Tibial nerve (tissue), 4 donors: ENCODE results near the gene FGF10. TPM values are rescaled to one million over a fixed set of nuclear protein-coding genes. Genes with fewer than 3 reads are reported as not detected.
A peak's percentile ranks its signal among the peaks of the same experiment; 100 is the strongest.

Experiments used
- DNase-seq, 2 donors: peaks; one replicate each; pipeline ENCODE4 v3.0.0-alpha.2; 2019; ENCODE audit warnings: low spot score in 2 of 2
- H3K27ac ChIP-seq, 4 donors: fragments of 200-600 bp; sonication (generic) in 3 of 4; one replicate each; pipeline ENCODE4 v1.5.1; 2017 to 2019; ENCODE audit warnings: mild to moderate bottlenecking in 1 of 4
- H3K27me3 ChIP-seq, 2 donors: fragments of 200-600 bp; sonication (generic) in 1 of 2; one replicate each; pipeline versions ENCODE4 v1.5.1 to v1.6.0; 2017 to 2019
- H3K36me3 ChIP-seq, 3 donors: fragments of 200-600 bp; sonication (generic); one replicate each; pipeline ENCODE4 v1.5.1; 2018 to 2019
- H3K4me1 ChIP-seq, 4 donors: fragments of 200-600 bp; sonication (generic) in 3 of 4; one replicate each; pipeline ENCODE4 v1.5.1; 2017 to 2019
- H3K4me3 ChIP-seq, 4 donors: fragments of 200-600 bp; sonication (generic) in 3 of 4; one replicate each; pipeline ENCODE4 v1.5.1; 2017 to 2019; ENCODE audit warnings: mild to moderate bottlenecking in 1 of 4, moderate library complexity in 1 of 4
- H3K9me3 ChIP-seq, 4 donors: fragments of 200-600 bp; sonication (generic) in 3 of 4; one replicate each; pipeline ENCODE4 v1.5.1; 2017 to 2019
- EP300 ChIP-seq, 2 donors: sonication (generic); formaldehyde crosslinking; IDR thresholded peaks; one replicate each; pipeline ENCODE4 v1.6.1; 2017; ENCODE audit warnings: antibody characterized with exemption in 2 of 2, mild to moderate bottlenecking in 1 of 2
- POLR2A ChIP-seq, 2 donors: fragments of 450-650 bp; IDR thresholded peaks; one replicate each; pipeline ENCODE4 v1.6.1; 2017; ENCODE audit warnings: antibody characterized with exemption in 2 of 2, mild to moderate bottlenecking in 2 of 2, moderate library complexity in 2 of 2
- WGBS, 2 donors: methylation state at CpG; one replicate each; pipeline ENCODE4 v1.1.5; 2018; 5-methylcytosine and 5-hydroxymethylcytosine counted together
- total RNA-seq, 4 donors: library from RNA; depleted of rRNA; stranded (reverse); fragments of >200 nt; gene quantifications; one replicate each; pipeline ENCODE4 v1.1.0, GENCODE V29; 2016
- TF ChIP-seq, protein P1 (sequence below), 5 experiments: fragments of 200-600 bp in 3 of 5; fragments of 450-650 bp in 2 of 5; sonication (generic) in 3 of 5; IDR thresholded peaks; one replicate each; pipeline ENCODE4 v1.5.1; 2016 to 2019; ENCODE audit warnings: antibody characterized with exemption in 5 of 5, mild to moderate bottlenecking in 3 of 5, moderate library complexity in 2 of 5

Gene FGF10
- total RNA-seq, 4 donors from 2014 or later = 9.2 to 16.0 (median 12.9) TPM

DNA sequence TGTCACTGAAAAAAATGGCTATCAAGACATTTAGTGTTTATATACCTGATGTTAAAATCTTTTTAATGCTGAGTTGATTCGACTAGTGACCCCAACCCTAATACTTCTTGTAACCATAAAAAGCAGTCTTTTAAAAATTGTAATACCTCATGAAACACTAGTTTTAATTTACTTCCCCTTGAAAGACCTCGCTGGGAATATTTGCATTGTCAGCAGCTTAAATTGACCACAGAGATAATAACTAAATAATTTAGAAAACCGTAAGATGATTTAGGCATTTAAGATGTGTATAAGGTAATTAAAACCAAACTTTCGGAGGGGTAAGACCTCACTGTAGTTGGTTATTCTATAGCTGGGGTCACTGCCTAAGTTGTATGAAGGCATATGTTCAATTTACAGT is 89.8 kb downstream of the FGF10 start:
- Histone ChIP-seq H3K27ac (no peak overlapping the region), H3K4me3 (no peak overlapping the region), H3K27me3 (no peaks in the 10 kb centered on the region), H3K36me3 (no peaks in the 10 kb centered on the region), H3K9me3 (no peaks in the 10 kb centered on the region), H3K4me1 (peaks cover 0 to 4% (median 0%) of the 10 kb centered on the region in 4 donors)
- TF ChIP-seq EP300 (IDR thresholded peaks at IDR 0.05) (no peak), POLR2A (IDR thresholded peaks at IDR 0.05) (no peak)
- TF ChIP-seq, protein P1, sequence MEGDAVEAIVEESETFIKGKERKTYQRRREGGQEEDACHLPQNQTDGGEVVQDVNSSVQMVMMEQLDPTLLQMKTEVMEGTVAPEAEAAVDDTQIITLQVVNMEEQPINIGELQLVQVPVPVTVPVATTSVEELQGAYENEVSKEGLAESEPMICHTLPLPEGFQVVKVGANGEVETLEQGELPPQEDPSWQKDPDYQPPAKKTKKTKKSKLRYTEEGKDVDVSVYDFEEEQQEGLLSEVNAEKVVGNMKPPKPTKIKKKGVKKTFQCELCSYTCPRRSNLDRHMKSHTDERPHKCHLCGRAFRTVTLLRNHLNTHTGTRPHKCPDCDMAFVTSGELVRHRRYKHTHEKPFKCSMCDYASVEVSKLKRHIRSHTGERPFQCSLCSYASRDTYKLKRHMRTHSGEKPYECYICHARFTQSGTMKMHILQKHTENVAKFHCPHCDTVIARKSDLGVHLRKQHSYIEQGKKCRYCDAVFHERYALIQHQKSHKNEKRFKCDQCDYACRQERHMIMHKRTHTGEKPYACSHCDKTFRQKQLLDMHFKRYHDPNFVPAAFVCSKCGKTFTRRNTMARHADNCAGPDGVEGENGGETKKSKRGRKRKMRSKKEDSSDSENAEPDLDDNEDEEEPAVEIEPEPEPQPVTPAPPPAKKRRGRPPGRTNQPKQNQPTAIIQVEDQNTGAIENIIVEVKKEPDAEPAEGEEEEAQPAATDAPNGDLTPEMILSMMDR (IDR thresholded peaks at IDR 0.05) = no peak
- 86 to 87% methylated on average over 4 of the region's 4 CpGs for WGBS, 2 donors
- DNase-seq = no peak

DNA sequence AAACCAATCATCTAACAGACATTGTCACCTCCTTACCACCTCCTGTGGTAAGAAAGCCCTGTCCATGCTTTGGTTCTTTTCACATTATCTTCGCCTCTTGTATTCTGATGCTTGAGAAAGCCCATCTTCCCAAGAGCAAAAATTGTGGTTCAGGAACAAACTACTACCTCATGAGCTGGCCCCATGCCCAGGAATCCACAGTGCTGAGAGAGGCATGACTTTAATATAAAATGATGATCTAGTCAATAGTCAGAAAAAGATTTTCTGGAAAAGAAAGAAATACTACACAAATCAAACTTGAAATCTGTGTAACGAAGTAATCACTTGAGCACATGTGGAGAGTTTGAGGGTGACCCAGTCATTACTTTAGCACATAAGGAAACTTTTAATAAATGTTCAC is 94.7 kb downstream of the FGF10 start:
- no peak overlapping the region for H3K27ac ChIP-seq
- peak; percentile 49 to 74 for DNase-seq
- 61 to 72% methylated on average over 2 of the region's 2 CpGs for WGBS, 2 donors
- no peaks in the 10 kb centered on the region for H3K27me3 ChIP-seq
- peaks cover 0 to 8% (median 0%) of the 10 kb centered on the region in 4 donors for H3K4me1 ChIP-seq
- peaks cover 0 to 4% (median 0%) of the 10 kb centered on the region in 4 donors for H3K9me3 ChIP-seq
- no peak overlapping the region for H3K4me3 ChIP-seq
- TF ChIP-seq POLR2A (IDR thresholded peaks at IDR 0.05) (no peak), EP300 (IDR thresholded peaks at IDR 0.05) (no peak)
- TF ChIP-seq, protein P1 (IDR thresholded peaks at IDR 0.05) = no peak
- no peaks in the 10 kb centered on the region for H3K36me3 ChIP-seq

DNA sequence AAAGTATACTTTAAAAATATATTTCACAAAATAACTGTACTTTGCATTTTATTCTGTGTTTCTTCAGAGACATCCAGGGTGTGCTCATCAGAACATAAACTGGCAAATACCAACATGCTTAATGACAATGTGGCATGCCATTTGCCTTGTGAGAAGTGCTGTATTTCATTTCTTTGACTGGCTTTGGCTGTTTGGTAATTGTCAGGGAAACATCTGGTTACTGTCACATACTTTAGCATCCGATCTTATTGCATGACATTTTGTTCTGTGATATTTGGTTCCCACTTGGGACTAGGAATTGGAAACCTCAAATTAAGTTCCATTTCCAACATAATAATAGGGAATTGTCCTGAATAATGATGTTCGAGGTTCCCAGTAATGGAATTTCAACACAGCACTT is 96.5 kb downstream of the FGF10 start:
- no peak for DNase-seq
- WGBS, 2 donors = 67 to 77% methylated on average over 2 of the region's 2 CpGs
- Histone ChIP-seq H3K27me3 (no peaks in the 10 kb centered on the region), H3K4me3 (no peak overlapping the region), H3K4me1 (peaks cover 0 to 8% (median 0%) of the 10 kb centered on the region in 4 donors), H3K36me3 (no peaks in the 10 kb centered on the region), H3K9me3 (peaks cover 0 to 4% (median 0%) of the 10 kb centered on the region in 4 donors), H3K27ac (no peak overlapping the region)
- TF ChIP-seq EP300 (IDR thresholded peaks at IDR 0.05) (no peak), POLR2A (IDR thresholded peaks at IDR 0.05) (no peak)
- TF ChIP-seq, protein P1 (IDR thresholded peaks at IDR 0.05) = no peak

DNA sequence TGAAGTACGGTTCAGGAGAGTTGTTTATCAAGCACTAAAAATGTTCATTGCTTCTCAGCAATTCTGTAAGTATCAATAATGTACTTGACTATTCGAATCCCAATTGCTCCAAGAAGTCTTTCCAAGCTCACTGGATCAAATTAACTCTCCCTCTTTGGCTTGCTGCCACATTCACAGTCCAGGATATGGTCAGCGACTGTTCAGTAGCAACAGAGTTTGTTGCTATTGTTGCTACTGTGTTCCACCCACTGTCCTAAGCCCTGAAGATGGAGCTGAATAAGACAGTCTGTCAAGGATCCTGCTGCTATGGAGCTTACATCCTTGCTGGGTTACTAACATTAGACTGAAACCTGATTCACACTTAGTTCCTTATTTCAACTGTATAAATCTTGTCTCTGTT is 110.8 kb downstream of the FGF10 start:
- Histone ChIP-seq H3K27me3 (no peaks in the 10 kb centered on the region), H3K36me3 (no peaks in the 10 kb centered on the region), H3K27ac (no peak overlapping the region), H3K4me3 (no peak overlapping the region), H3K4me1 (no peaks in the 10 kb centered on the region), H3K9me3 (peaks cover 0 to 5% (median 0%) of the 10 kb centered on the region in 4 donors)
- WGBS, 2 donors = 23 to 37% methylated on average over 3 of the region's 3 CpGs
- no peak for DNase-seq
- TF ChIP-seq POLR2A (IDR thresholded peaks at IDR 0.05) (no peak), EP300 (IDR thresholded peaks at IDR 0.05) (no peak)
- TF ChIP-seq, protein P1 (IDR thresholded peaks at IDR 0.05) = no peak

DNA sequence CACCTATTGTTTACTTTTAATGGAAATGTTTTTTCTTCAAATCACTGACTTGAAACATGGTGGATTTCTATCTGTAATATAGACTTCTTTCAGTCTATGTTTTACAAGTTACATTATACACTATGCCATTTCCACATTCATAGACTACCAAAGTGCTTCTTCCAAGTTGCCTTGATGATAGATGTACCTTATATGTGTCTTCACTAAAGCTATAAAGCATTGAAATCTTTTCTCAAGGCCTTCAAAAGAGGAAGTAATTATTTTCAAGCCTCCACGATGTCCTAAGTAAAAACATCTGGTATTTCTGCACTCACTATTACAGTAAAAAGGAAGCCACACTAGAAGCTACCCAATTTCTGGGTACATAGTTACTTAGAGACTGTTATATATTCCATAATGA is 113.3 kb downstream of the FGF10 start:
- no peaks in the 10 kb centered on the region for H3K36me3 ChIP-seq
- H3K4me1 ChIP-seq = no peaks in the 10 kb centered on the region
- no peak for DNase-seq
- WGBS, 2 donors = 49 to 53% methylated on average over 1 of the region's 1 CpG
- H3K9me3 ChIP-seq = peaks cover 0 to 5% (median 0%) of the 10 kb centered on the region in 4 donors
- H3K27ac ChIP-seq = no peak overlapping the region
- no peak overlapping the region for H3K4me3 ChIP-seq
- H3K27me3 ChIP-seq = no peaks in the 10 kb centered on the region
- TF ChIP-seq EP300 (IDR thresholded peaks at IDR 0.05) (no peak), POLR2A (IDR thresholded peaks at IDR 0.05) (no peak)
- TF ChIP-seq, protein P1 (IDR thresholded peaks at IDR 0.05) = no peak
